ENCODE results near the gene TNC. TPM values are rescaled to one million over a fixed set of nuclear protein-coding genes. Genes with fewer than 3 reads are reported as not detected.

Gene TNC
- polyA plus RNA-seq, 1 experiment = 648 TPM

GRCh38 chr9:115006660-115007059 is 111.3 kb downstream of the TNC start:
- Histone ChIP-seq H3K27me3 (ENCODE audit: control insufficient read depth, insufficient read depth, low read length) (peaks cover 6% of the 10 kb centered on the region), H3K36me3 (ENCODE audit: control insufficient read depth, insufficient read depth, low read length) (no peaks in the 10 kb centered on the region), H3K4me3 (ENCODE audit: low read depth, low read length) (no peak overlapping the region)
- ChIA-PET POLR2A (no interaction called here), CTCF (interaction anchor here (0.9 to 3.3 kb wide), 6 partner anchors 8 to 345 kb away, joined by 3 to 17 read pairs (median 10); partner anchors contain the start of gene TEX48)
- no peak for TF ChIP-seq CTCF (IDR thresholded peaks at IDR 0.05; ENCODE audit: insufficient read depth, low read depth, low read length)
- peak; percentile 73 for DNase-seq (ENCODE audit: low read depth)

GRCh38 chr9:115005322-115005721 is 112.6 kb downstream of the TNC start:
- H3K27me3 ChIP-seq (ENCODE audit: control insufficient read depth, insufficient read depth, low read length) = peaks cover 6% of the 10 kb centered on the region
- no peak for DNase-seq (ENCODE audit: low read depth)
- TF ChIP-seq CTCF (IDR thresholded peaks at IDR 0.05; ENCODE audit: insufficient read depth, low read depth, low read length) = no peak
- ChIA-PET POLR2A (no interaction called here), CTCF (interaction anchor here (0.7 to 3.3 kb wide), 4 partner anchors 10 to 343 kb away, joined by 3 to 11 read pairs (median 10); partner anchors contain the start of gene TEX48)
- H3K36me3 ChIP-seq (ENCODE audit: control insufficient read depth, insufficient read depth, low read length) = no peaks in the 10 kb centered on the region
- no peak overlapping the region for H3K4me3 ChIP-seq (ENCODE audit: low read depth, low read length)

GRCh38 chr9:115004545-115004944 is 113.4 kb downstream of the TNC start:
- CTCF ChIA-PET = interaction anchor here (2.7 to 3.3 kb wide), 2 partner anchors 10 to 343 kb away, joined by 10 to 11 read pairs; no protein-coding TSS in a partner anchor
- no peak for TF ChIP-seq CTCF (IDR thresholded peaks at IDR 0.05; ENCODE audit: insufficient read depth, low read depth, low read length)
- DNase-seq (ENCODE audit: low read depth) = no peak

GRCh38 chr9:115002371-115003120 is 115.4 kb downstream of the TNC start:
- H3K4me3 ChIP-seq (ENCODE audit: low read depth, low read length) = no peak overlapping the region
- ChIA-PET POLR2A (no interaction called here), CTCF (no interaction called here)
- no peak for TF ChIP-seq CTCF (IDR thresholded peaks at IDR 0.05; ENCODE audit: insufficient read depth, low read depth, low read length)
- no peak for DNase-seq (ENCODE audit: low read depth)
- peaks cover 5% of the 10 kb centered on the region for H3K27me3 ChIP-seq (ENCODE audit: control insufficient read depth, insufficient read depth, low read length)
- no peaks in the 10 kb centered on the region for H3K36me3 ChIP-seq (ENCODE audit: control insufficient read depth, insufficient read depth, low read length)

More at GRCh38 chr9:115004545-115004944, 113.4 kb downstream of the TNC start:
- Histone ChIP-seq H3K27me3 (ENCODE audit: control insufficient read depth, insufficient read depth, low read length) (peaks cover 5% of the 10 kb centered on the region), H3K36me3 (ENCODE audit: control insufficient read depth, insufficient read depth, low read length) (no peaks in the 10 kb centered on the region), H3K4me3 (ENCODE audit: low read depth, low read length) (no peak overlapping the region)
- POLR2A ChIA-PET = interaction anchor here (0.6 kb wide), 1 partner anchor 254 kb away, joined by 4 read pairs; no protein-coding TSS in a partner anchor

GRCh38 chr9:115000217-115000639 is 117.7 kb downstream of the TNC start:
- Histone ChIP-seq H3K27me3 (ENCODE audit: control insufficient read depth, insufficient read depth, low read length) (peaks cover 3% of the 10 kb centered on the region), H3K36me3 (ENCODE audit: control insufficient read depth, insufficient read depth, low read length) (no peaks in the 10 kb centered on the region), H3K4me3 (ENCODE audit: low read depth, low read length) (no peak overlapping the region)
- ChIA-PET POLR2A (no interaction called here), CTCF (interaction anchor here (1.4 kb wide), 1 partner anchor 319 kb away, joined by 3 read pairs; no protein-coding TSS in a partner anchor)
- no peak for TF ChIP-seq CTCF (IDR thresholded peaks at IDR 0.05; ENCODE audit: insufficient read depth, low read depth, low read length)
- DNase-seq (ENCODE audit: low read depth) = no peak

Data from BJ (cell line).